Measurements from ENCODE around the gene SLC30A3. TPM values are rescaled to one million over a fixed set of nuclear protein-coding genes. Genes with fewer than 3 reads are reported as not detected.
"Not testable (repeated sequence)": the region's sequence is repeated elsewhere in the genome, so short reads cannot be mapped to it uniquely, and the experiment has no call there.

SLC30A3 gene
- total RNA-seq, 6 experiments from 2014 or later, result not detected

DNA sequence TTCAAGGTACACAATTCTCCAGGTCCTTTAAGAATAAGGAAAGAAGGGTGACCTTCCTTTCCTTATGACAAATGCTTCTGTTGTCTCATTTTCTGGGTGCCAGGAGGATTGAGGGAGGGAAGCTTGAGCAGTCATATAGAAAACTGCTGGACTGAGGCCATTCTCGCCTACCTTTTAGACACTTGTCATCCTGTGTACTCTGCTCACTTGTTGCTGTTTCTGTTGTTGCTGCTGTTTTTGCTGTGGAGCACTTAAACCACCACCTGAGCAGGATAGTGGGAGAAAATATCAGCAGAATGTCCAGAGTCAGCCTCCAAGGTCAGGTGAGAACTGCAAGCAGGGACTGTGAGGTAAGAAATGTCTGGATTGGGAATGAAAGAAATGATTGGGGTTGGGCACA lies 15.2 kb upstream of the SLC30A3 start:
- H3K36me3 ChIP-seq, result no peaks in the 10 kb centered on the region
- no peaks in the 10 kb centered on the region for H3K27me3 ChIP-seq
- intact Hi-C loops (cut with DNase I), result loop anchor here (10.0 kb wide), 2 partner anchors 143 to 183 kb away; partner anchors contain the start of genes PREB (in 1 of the 2) and PRR30 (in 1 of the 2)

GRCh38 chr2:27275211-27276150 lies 12.6 kb upstream of the SLC30A3 start, which contains the start of gene DNAJC5G:
DNAJC5G (plus strand) TSS chr2:27275433; CDS start chr2:27276729, 1,296 bp downstream.
- TF ChIP-seq CTCF (IDR thresholded peaks at IDR 0.05) (no peak), POLR2A (IDR thresholded peaks at IDR 0.05) (no peak)
- no peaks in the 10 kb centered on the region for H3K27me3 ChIP-seq
- intact Hi-C loops (cut with DNase I), result loop anchor here (10.0 kb wide), 2 partner anchors 141 to 181 kb away; partner anchors contain the start of genes PREB (in 1 of the 2) and PRR30 (in 1 of the 2)
- no peak within 1 kb of the TSS for H3K4me3 ChIP-seq
- WGBS (ENCODE audit: insufficient coverage, low coverage, low lambda C conversion rate, missing lambda C conversion rate), result 78% methylated on average over 15 of the region's 39 CpGs
- DNase-seq, result no peak
- no peak within 1 kb of the TSS for H3K27ac ChIP-seq
- ATAC-seq, result no peak
- peaks cover 0 to 6% (median 0%) of the 10 kb centered on the region in 4 donors for H3K4me1 ChIP-seq
- H3K36me3 ChIP-seq, result no peaks in the 10 kb centered on the region
- H3K9me3 ChIP-seq, result no peaks in the 10 kb centered on the region

More for the DNA sequence above, 15.2 kb upstream of the SLC30A3 start:
- TF ChIP-seq POLR2A (IDR thresholded peaks at IDR 0.05), result no peak
- no peak for TF ChIP-seq CTCF (IDR thresholded peaks at IDR 0.05)
- Histone ChIP-seq H3K4me3 (no peak overlapping the region), H3K4me1 (no peaks in the 10 kb centered on the region), H3K27ac (no peak overlapping the region), H3K9me3 (no peaks in the 10 kb centered on the region)
- no peak for ATAC-seq
- DNase-seq, result no peak
- 78% methylated on average over 1 of the region's 1 CpG for WGBS (ENCODE audit: insufficient coverage, low coverage, low lambda C conversion rate, missing lambda C conversion rate)

DNA sequence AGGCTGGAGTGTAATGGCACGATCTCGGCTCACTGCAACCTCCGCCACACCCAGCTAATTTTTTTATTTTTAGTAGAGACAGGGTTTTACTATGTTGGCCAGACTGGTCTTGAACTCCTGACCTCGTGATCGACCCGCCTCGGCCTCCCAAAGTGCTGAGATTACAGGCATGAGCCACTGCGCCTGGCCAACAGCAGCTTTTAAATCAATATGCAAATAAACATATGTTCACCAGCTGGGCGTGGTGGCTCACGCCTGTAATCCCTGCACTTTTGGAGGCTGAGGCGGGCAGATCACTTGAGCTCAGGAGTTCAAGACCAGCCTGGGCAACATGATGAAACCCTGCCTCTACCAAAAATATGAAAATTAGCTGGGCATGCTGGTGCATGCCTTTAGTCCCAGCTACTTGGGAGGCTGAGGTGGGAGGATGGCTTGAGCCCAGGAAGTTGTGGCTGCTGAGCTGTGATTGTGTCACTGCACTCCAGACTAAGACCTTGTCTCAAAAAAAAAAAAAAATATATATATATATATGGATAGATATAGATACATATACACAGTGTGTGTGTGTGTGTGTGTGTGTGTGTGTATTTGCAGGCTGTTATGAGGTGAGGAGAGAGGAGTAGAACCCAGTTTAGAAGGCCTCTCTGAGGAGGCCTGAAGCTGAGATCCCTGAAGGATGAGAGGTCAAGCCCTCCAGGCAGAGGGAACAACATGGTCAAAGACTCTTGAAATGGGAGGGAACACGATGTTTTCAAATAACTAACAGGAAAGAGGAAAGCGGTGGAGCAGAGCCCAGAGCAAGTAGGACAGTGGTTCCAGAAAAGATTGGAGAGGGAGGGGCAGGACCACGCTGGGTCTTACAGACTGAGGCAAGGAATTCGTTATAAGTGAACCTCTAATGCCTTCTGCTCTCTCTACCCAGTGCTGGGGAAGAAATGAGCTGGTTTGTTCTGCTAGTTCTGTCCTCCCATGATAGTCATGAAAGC lies 10.0 kb upstream of the SLC30A3 start:
- not testable (repeated sequence) for H3K4me3 ChIP-seq, H3K9me3 ChIP-seq, H3K27ac ChIP-seq, H3K27me3 ChIP-seq, H3K36me3 ChIP-seq, H3K4me1 ChIP-seq
- WGBS (ENCODE audit: insufficient coverage, low coverage, low lambda C conversion rate, missing lambda C conversion rate), result 44% methylated on average over 11 of the region's 15 CpGs
- ATAC-seq (peak; percentile 23 to 72 (median 52)), DNase-seq (peak in 1 of 3 donors; percentile 28)
- intact Hi-C loops (cut with DNase I), result loop anchor here (10.0 kb wide), 2 partner anchors 138 to 178 kb away; partner anchors contain the start of genes PREB (in 1 of the 2) and PRR30 (in 1 of the 2)

DNA sequence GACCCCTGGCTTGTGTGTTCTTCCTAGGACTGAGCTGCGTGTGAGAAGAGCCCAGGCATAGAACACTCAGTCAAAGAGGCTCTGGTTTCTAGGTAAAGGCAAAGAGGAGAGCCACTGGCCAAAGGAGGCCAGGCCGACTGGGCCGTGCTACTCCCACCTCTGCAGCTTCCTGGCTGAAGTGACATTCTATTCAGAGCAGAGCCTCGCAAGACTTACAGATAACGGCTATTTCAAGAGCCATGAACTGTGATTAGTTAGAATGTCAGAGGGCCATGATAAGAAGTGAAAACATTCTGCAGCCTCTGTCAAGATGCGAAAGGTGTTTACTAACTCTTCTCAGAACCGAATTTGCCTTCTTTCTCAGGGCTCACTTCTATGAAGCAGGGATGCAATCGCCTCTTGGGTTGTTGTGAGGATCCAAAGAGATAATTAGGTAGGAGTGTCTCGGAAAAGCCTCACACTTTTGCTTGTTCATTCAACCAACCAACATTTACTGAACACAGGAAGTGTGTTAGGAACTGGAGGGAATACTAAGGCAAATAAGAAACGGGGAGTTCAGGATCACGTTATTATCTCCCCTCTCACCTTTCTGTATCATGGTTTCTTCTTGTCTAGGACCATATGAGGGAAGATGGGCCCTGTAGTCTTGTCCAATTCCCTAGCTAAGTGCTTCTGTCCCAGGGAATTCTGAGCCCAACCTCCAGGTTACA lies 8.9 kb upstream of the SLC30A3 start:
- no peak for ATAC-seq
- no peak for DNase-seq
- Histone ChIP-seq H3K27me3 (no peaks in the 10 kb centered on the region), H3K27ac (no peak overlapping the region), H3K9me3 (no peaks in the 10 kb centered on the region), H3K4me3 (no peak overlapping the region), H3K36me3 (no peaks in the 10 kb centered on the region), H3K4me1 (peaks cover 0 to 6% (median 0%) of the 10 kb centered on the region in 4 donors)
- WGBS (ENCODE audit: insufficient coverage, low coverage, low lambda C conversion rate, missing lambda C conversion rate), result 73% methylated on average over 8 of the region's 11 CpGs
- TF ChIP-seq CTCF (IDR thresholded peaks at IDR 0.05) (no peak), POLR2A (IDR thresholded peaks at IDR 0.05) (no peak)
- intact Hi-C loops (cut with DNase I), result loop anchor here (10.0 kb wide), 2 partner anchors 137 to 177 kb away; partner anchors contain the start of genes PREB (in 1 of the 2) and PRR30 (in 1 of the 2)

Data from right lobe of liver (tissue), 6 donors.